ENCODE measurements around the gene MTSS2. TPM values are rescaled to one million over a fixed set of nuclear protein-coding genes. Genes with fewer than 3 reads are reported as not detected.

The MTSS2 gene
- polyA plus RNA-seq, 1 of the 3 experiments (the other 2 are of a cell fraction): 54.1 TPM

DNA sequence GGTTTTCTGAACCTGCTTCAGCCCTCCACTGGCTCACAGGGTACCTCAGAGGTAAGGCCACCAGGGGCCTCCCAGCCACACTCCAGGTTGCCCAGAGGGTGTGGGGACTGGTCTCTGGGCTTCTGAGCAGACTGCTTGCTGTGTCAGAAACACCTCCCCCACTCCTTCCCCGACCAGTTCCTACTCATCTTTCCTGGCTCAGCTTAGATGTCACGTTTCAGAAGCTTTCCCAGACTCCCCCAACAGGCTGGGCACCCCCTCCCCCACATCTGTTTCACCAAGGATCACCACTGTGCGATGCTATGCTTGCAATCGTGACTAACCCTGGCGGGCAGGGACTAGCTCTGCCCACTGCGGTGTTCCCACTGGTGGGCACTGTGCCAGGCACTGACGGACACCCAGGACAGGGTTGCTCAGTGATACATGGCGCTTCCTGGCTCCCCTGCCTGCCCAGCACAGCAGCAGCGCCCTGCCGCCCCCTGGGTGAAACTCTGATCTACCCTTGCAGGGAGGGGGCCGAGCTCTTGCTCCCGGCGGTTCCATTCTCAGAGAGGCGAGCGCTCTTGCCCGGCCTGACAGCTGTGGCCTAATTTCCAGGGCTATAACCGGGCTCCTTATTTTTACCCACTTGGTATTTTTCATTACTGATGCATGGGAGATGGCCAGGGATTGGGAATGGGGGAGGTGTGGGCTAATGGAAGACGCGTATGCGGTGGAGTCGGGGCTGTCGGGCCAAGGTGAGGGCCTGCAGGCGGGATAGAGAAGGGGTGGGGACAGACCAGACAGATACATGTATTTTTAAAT lies 29.4 kb upstream of the MTSS2 start (continued):
- TF ChIP-seq, protein P1, sequence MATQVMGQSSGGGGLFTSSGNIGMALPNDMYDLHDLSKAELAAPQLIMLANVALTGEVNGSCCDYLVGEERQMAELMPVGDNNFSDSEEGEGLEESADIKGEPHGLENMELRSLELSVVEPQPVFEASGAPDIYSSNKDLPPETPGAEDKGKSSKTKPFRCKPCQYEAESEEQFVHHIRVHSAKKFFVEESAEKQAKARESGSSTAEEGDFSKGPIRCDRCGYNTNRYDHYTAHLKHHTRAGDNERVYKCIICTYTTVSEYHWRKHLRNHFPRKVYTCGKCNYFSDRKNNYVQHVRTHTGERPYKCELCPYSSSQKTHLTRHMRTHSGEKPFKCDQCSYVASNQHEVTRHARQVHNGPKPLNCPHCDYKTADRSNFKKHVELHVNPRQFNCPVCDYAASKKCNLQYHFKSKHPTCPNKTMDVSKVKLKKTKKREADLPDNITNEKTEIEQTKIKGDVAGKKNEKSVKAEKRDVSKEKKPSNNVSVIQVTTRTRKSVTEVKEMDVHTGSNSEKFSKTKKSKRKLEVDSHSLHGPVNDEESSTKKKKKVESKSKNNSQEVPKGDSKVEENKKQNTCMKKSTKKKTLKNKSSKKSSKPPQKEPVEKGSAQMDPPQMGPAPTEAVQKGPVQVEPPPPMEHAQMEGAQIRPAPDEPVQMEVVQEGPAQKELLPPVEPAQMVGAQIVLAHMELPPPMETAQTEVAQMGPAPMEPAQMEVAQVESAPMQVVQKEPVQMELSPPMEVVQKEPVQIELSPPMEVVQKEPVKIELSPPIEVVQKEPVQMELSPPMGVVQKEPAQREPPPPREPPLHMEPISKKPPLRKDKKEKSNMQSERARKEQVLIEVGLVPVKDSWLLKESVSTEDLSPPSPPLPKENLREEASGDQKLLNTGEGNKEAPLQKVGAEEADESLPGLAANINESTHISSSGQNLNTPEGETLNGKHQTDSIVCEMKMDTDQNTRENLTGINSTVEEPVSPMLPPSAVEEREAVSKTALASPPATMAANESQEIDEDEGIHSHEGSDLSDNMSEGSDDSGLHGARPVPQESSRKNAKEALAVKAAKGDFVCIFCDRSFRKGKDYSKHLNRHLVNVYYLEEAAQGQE (IDR thresholded peaks at IDR 0.05; ENCODE audit: low read depth, low read length): peak; percentile 20; the same call in 1 of the 2 replicates
- TF ChIP-seq JUND (IDR thresholded peaks at IDR 0.05): peak; percentile 83
- TF ChIP-seq FOXM1 (IDR thresholded peaks at IDR 0.05; ENCODE audit: low read depth): no peak
- peak; percentile 86 for TF ChIP-seq TCF12 (IDR thresholded peaks at IDR 0.05)
- TF ChIP-seq, protein P2, sequence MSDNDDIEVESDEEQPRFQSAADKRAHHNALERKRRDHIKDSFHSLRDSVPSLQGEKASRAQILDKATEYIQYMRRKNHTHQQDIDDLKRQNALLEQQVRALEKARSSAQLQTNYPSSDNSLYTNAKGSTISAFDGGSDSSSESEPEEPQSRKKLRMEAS (IDR thresholded peaks at IDR 0.05; ENCODE audit: low read depth): peak; percentile 92
- no peak; the same call in 1 of the 2 replicates for TF ChIP-seq GATA2 (CRISPR knock-in tag; IDR thresholded peaks at IDR 0.05)
- TF ChIP-seq TEAD4 (IDR thresholded peaks at IDR 0.05; ENCODE audit: borderline replicate concordance, insufficient read depth): peak; percentile 63
- peak; percentile 54 to 85; a peak in 3 of 4 replicates for TF ChIP-seq EP300 (IDR thresholded peaks at IDR 0.05; ENCODE audit: borderline replicate concordance in 1 of 2, low read depth in 1 of 2, low read length in 1 of 2)
- peak; percentile 73 for TF ChIP-seq FOSL2 (IDR thresholded peaks at IDR 0.05; ENCODE audit: borderline replicate concordance, low read depth)
- no peak for TF ChIP-seq USF1 (IDR thresholded peaks at IDR 0.05; ENCODE audit: borderline replicate concordance, low read depth)
- peak; percentile 96 for TF ChIP-seq NFIC (IDR thresholded peaks at IDR 0.05; ENCODE audit: borderline replicate concordance)
- peak; percentile 50 for TF ChIP-seq POLR2AphosphoS5 (IDR thresholded peaks at IDR 0.05; ENCODE audit: low read depth, low read length)

DNA sequence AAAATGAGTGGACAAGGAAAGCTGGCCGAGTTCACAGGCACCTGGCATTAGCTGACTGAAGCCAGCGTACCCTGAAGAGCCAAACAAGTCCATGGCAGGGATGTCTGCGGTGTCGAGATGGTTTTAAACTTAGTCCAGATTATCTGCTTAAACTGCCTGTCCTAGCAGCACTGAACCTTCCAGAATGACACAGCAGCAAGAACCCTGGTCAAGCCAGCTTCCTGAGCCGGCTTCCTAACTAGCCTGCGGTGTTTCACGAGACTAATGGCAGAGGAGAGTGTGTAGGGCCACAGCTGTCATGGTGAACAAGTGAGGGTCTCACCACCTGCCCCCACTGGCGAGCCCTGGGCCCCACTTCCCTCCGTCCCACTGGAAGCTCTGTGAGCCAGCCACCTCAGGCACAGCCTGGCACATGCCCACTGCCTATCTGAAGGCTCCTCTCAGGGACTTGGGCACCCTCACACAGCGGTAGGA lies 28.8 kb upstream of the MTSS2 start:
- Histone ChIP-seq H3K4me3 (ENCODE audit: low read depth in 2 of 2, low read length in 1 of 2) (no peak overlapping the region), H3K9ac (peak overlapping the region; percentile 72), H3K4me1 (ENCODE audit: control insufficient read depth in 1 of 2, insufficient read depth in 2 of 2, low read depth in 1 of 2, low read length in 1 of 2) (peaks cover 31 to 76% of the 10 kb centered on the region in 2 experiments), H3K4me2 (peak overlapping the region; percentile 86), H3K36me3 (replicated peaks in 1 of 2; ENCODE audit: control insufficient read depth in 1 of 2, insufficient read depth in 2 of 2, low read length in 1 of 2) (peaks cover 4 to 7% of the 10 kb centered on the region in 2 experiments), H3K9me3 (no peaks in the 10 kb centered on the region), H2AFZ (ENCODE audit: low read depth) (no peak overlapping the region), H3K27ac (ENCODE audit: low read depth in 2 of 2, low read length in 1 of 2) (peak overlapping the region; percentile 98 to 100), H3K27me3 (ENCODE audit: insufficient read depth) (no peaks in the 10 kb centered on the region), H3K79me2 (ENCODE audit: insufficient read depth) (no peaks in the 10 kb centered on the region), H3F3A (replicated peaks; ENCODE audit: insufficient read depth) (peaks cover 22% of the 10 kb centered on the region), H3K9me2 (no peaks in the 10 kb centered on the region), H4K20me1 (ENCODE audit: insufficient read depth) (no peaks in the 10 kb centered on the region)
- ChIA-PET CTCF (interaction anchor here (0.6 to 4.7 kb wide), 15 partner anchors 9 to 60 kb away, joined by 3 to 29 read pairs (median 6); no protein-coding TSS in a partner anchor), POLR2A (interaction anchor here (1.8 to 3.0 kb wide), 3 partner anchors 11 to 27 kb away, joined by 5 to 17 read pairs (median 17); no protein-coding TSS in a partner anchor)
- TF ChIP-seq, protein P1 (IDR thresholded peaks at IDR 0.05; ENCODE audit: low read depth, low read length): no peak
- no peak for TF ChIP-seq FOSL2 (IDR thresholded peaks at IDR 0.05; ENCODE audit: borderline replicate concordance, low read depth)
- WGBS (ENCODE audit: low lambda C conversion rate): 81% methylated on average over 8 of the region's 10 CpGs
- no peak for DNase-seq
